OCI-M1 (cell line): ENCODE results near the gene C17orf100.

Experiments used
- DNase-seq: peaks from one replicate; lab custom pipeline; 2025; lab: John Stamatoyannopoulos, UW

The C17orf100 gene

GRCh38 chr17:6651354-6651918 lies at the start of gene C17orf100, which contains the start of gene MED31:
Gene C17orf100 (plus strand): TSS chr17:6651762. CDS start chr17:6651914, 152 bp downstream.
Gene MED31 (minus strand): TSS chr17:6651605. CDS start chr17:6651528, 77 bp downstream.
- DNase-seq, result peak; percentile 99

- no peak for DNase-seq
These were observed 49.4 kb upstream of the C17orf100 start for GRCh38 chr17:6602141-6602540.

GRCh38 chr17:6603744-6604325 lies 47.7 kb upstream of the C17orf100 start:
- DNase-seq, result no peak

GRCh38 chr17:6605142-6605541 lies 46.4 kb upstream of the C17orf100 start:
- DNase-seq, result no peak

GRCh38 chr17:6608321-6608720 lies 43.2 kb upstream of the C17orf100 start:
- DNase-seq, result no peak

GRCh38 chr17:6610011-6610410 lies 41.6 kb upstream of the C17orf100 start:
- DNase-seq, result no peak

GRCh38 chr17:6611231-6611630 lies 40.3 kb upstream of the C17orf100 start:
- no peak for DNase-seq

- no peak for DNase-seq
These were observed 27.6 kb upstream of the C17orf100 start for GRCh38 chr17:6623941-6624340.

- DNase-seq, result no peak
These were observed 24.9 kb upstream of the C17orf100 start for GRCh38 chr17:6626616-6627015.

GRCh38 chr17:6627019-6627418 lies 24.5 kb upstream of the C17orf100 start:
- DNase-seq, result no peak

- DNase-seq, result no peak
These were observed 21.2 kb upstream of the C17orf100 start for GRCh38 chr17:6630390-6630789.

GRCh38 chr17:6632530-6632929 lies 19.0 kb upstream of the C17orf100 start:
- no peak for DNase-seq

- no peak for DNase-seq
These were observed 18.3 kb upstream of the C17orf100 start for GRCh38 chr17:6633263-6633662.

- DNase-seq, result no peak
These were observed 15.5 kb upstream of the C17orf100 start for GRCh38 chr17:6636105-6636504.

GRCh38 chr17:6636616-6637457 lies 14.7 kb upstream of the C17orf100 start:
- DNase-seq, result no peak

GRCh38 chr17:6637458-6637840 lies 14.1 kb upstream of the C17orf100 start:
- no peak for DNase-seq

GRCh38 chr17:6638046-6638908 lies 13.3 kb upstream of the C17orf100 start:
- no peak for DNase-seq

GRCh38 chr17:6639014-6639585 lies 12.5 kb upstream of the C17orf100 start:
- no peak for DNase-seq

GRCh38 chr17:6639586-6640535 lies 11.7 kb upstream of the C17orf100 start:
- peak; percentile 63 for DNase-seq

- peak; percentile 97 for DNase-seq
These were observed 10.9 kb upstream of the C17orf100 start, which contains the start of the genes KIAA0753 and TXNDC17 for GRCh38 chr17:6640536-6641246. Gene KIAA0753 (minus strand): TSS chr17:6640711. CDS start chr17:6635103, 5,608 bp downstream. Gene TXNDC17 (plus strand): TSS chr17:6641060. CDS start chr17:6641083, 23 bp downstream.
